ENCODE data around the gene LTB. TPM values are rescaled to one million over a fixed set of nuclear protein-coding genes. Genes with fewer than 3 reads are reported as not detected.
A peak's percentile ranks its signal among the peaks of the same experiment; 100 is the strongest.

Gene LTB
- total RNA-seq, 1 donor from 2014 or later = 4.9 TPM

DNA sequence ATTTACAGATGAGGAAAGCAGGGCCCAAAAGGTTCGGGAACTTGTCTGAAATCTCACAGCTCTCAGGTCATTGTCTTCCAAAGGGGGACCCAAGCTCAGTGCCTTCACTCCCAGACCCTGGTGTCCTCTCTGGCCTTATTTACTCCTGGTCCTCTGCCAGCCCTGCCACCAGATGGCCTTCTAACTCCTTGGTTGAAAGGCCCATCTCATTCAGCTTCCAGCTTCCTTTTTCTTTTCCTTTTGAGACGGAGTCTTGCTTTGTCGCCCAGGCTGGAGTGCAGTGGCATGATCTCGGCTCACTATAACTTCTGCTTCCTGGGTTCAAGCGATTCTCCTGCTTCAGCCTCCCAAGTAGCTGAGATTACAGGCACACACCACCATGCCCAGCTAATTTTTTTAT lies 30.9 kb downstream of the LTB start:
- DNase-seq (ENCODE audit: low spot score) = peak; percentile 52

DNA sequence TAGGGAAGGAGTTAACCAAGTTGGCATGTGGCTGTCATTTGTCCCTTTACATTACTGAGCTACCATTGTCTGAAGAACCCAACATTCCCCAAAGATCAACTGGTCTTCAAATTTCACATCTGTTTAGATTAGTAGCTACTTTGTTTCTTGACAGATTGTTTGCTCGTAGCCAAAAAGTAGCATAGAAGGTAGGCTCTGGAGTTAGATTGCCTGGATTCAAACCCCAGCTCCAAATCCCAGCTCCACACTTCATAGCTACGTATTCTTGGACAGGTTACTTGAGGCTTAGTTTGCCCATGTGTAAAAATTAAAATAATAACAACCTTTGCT lies 33.7 kb downstream of the LTB start:
- DNase-seq (ENCODE audit: low spot score) = no peak

DNA sequence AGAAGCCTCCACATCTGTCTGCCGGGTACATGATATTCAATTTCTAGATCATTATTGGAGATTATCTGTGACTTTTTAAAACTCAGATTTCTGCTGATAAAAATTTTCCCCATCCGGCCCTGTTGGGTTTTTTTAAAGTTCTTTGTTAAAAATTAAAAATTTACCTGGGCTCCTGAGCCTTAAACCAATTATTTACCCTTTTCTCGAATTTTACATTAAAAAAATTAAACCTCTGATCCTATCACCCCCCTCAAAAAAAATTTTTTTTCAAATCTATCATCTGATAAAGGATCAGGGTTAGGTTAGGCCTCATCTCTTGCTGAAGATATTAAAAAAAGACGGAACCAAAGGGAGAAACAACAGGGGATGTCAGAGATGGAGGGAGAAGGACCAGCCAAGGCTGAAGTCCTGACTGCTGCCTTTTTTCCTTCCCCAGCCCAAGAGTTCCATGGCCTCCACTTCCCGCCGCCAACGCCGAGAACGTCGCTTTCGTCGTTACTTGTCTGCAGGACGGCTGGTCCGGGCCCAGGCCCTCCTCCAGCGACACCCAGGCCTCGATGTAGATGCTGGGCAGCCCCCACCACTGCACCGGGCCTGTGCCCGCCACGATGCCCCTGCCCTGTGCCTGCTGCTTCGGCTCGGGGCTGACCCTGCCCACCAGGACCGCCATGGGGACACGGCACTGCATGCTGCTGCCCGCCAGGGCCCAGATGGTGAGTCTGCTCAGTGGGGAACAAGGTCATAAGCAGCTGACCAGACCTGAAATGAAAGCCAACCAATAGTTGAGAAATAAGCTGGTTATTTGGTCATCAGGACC lies 34.3 kb downstream of the LTB start:
- DNase-seq (ENCODE audit: low spot score) = no peak

DNA sequence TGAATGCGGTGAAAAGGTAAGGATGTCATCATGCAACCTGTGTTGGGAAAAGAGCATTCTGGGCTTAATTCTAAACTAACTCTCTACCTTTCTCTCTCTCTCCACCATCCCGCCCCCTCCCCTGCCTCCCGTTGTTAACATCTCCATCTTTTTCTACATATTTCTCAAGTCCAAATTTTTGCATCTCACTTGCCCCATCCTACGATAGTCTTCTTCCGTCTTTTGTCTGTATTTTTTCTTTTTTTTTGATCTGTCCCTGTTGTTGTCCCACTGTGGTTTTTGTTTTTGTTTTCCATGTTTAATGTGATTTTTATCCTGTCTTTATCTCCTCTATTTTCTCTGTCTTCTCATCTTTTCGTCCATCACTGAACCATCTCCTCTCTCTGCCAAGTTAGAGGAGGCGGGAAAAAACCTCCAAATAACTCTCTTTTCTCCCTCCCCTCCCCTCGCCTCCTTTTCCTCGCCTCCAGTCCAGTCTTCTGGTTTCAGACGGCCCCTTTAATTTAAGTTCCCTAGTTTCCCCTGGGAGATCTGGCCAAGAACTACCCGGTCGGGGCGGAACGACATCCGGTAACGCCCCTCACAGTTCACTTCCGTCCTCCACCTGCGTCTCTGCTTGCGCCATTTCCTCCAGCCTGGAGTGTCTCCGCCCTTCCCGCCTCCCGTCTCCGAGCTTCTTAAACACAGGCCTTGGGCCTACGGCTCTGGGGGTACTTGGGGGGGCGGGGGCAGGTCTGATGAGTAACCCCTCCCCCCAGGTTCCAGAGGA lies 35.1 kb downstream of the LTB start, which contains the start of gene NFKBIL1:
NFKBIL1 (plus strand) TSS at position 651 of the 769 bp plus-strand sequence; CDS start at position 738, 87 bp downstream.
- DNase-seq (ENCODE audit: low spot score) = peak; percentile 95

DNA sequence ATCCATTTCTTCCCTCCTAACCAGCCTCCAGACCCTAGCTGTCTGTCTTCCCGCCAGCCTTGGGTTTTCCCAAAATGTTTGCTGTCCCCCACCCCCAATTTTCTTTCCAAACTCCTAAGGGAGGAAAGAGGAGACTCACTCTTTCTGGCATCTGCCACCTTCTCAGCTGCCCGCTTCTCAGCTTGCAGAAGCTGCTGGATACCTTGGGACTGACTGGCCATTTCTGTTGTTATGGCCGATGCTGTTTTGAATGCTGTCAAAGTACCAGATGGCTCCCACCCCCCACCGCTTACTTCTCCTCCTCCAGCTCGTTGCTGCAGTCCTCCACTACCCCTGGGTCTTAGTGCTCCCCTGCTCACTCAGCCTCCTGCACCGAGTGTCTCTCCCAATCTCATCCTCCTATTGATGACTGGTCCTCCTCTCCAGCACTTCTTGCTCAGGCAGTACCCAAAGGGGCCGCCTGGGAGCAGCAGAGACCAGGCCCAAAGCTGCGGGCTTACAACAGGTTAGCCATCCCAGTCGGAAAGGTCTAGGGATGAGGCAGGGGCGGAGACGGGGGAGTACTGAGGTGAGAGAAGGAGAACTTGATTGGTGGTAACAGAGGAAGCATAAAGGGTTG lies 35.8 kb downstream of the LTB start, which contains the start of gene ATP6V1G2:
ATP6V1G2 (minus strand) TSS at position 270 of the 619 bp plus-strand sequence; CDS start at position 221, 49 bp downstream.
- DNase-seq (ENCODE audit: low spot score) = peak; percentile 91

DNA sequence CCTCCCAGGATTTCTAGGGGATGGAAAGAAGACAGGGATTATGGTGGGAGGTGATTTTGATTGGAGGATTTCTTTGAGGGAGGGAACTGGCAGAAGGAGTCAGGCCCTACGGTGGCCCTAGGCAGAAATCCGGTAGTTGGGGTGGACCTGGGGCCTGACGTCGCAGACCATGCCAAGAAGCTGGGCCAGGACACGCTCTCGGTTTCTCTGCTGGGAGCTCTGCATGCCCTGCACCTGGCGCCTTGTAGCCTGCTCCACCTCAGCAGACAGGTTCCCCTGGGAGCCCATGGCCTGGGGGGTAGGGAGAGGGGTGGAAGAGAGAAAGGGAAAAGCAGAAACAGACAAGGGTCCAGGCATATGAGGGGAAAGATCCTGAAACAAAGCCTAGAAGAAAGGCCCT lies 36.9 kb downstream of the LTB start:
- no peak for DNase-seq (ENCODE audit: low spot score)

DNA sequence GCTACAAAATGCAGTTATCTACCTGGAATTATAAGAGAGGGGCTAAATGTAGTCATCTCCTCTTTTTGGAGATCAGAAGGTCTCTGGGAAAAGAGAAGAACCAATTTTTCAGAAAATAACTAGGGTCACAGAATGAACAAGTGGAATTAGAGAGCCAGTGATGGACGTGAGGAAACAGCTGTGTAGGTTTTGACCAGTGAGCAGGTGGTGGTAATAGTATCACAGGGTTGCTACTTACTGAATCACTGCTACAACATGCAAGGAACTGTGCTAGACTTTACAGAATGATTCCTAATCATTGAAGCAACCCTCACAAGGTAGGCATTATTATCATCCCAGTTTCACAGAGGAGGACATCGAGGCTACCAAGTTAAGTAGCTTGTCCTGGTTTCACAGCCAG lies 37.5 kb downstream of the LTB start:
- no peak for DNase-seq (ENCODE audit: low spot score)

DNA sequence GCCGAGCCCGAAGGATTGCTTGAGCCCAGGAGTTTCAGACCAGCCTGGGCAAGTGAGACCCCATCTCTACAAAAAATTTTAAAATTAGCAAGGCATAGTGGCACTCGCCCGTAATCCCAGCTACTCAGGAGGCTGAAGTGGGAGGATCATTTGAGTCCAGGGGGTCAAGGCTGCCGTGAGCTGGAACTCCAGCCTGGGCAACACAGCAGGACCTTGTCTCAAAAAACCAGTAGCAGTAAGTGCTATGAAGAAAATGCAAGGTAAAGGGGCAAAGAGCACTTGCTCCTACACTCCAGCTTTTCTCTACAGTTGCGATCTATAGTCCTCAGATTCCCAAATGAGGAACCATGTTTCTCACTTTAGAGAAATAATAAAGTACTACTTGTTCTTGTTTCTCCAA lies 38.6 kb downstream of the LTB start:
- DNase-seq (ENCODE audit: low spot score) = no peak

DNA sequence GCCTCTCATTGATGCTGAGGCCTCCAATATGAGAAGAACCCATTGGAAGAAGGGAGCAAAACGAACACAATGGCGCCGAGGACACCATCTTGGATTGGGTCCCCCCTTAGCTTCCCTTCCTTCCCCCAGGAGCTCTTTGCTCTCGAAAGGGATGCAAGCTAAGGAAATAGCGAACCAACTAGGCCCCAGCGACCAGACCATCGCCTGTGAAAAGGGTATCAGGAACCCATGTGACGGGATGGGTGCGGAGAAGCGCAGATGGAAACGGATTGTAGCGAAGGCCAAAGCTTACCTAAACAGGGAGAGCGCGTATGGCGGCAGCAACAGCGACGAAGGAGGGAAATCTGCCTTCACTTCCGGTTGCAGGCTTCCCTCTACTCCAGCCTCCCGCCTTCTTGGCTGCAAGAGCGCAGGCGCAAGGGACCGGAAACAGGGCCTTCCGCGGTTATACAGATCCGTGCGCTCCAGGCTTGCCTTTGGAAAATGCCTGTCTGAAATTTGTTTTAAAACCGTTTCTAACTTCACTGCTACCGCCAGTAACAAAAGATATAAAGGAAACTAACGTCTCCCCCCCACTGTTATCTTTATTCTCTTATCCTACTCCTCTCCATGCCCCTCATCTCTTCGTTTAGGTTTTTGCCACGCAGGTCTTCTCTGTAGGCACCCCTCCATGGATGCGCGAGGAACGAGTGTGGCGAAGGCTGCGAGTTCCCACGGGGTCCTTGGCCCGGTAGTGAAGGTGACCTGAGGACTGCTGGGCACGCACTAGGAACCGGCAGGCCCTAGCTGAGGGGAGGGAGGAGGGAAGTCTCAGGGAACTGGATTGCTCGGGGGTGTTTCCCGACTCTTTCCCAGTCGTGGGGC lies 40.3 kb downstream of the LTB start, which contains the start of gene DDX39B:
DDX39B (minus strand) TSS at position 346 of the 864 bp plus-strand sequence. CDS start 1,471 bp downstream, outside the sequence.
- DNase-seq (ENCODE audit: low spot score) = peak; percentile 96

DNA sequence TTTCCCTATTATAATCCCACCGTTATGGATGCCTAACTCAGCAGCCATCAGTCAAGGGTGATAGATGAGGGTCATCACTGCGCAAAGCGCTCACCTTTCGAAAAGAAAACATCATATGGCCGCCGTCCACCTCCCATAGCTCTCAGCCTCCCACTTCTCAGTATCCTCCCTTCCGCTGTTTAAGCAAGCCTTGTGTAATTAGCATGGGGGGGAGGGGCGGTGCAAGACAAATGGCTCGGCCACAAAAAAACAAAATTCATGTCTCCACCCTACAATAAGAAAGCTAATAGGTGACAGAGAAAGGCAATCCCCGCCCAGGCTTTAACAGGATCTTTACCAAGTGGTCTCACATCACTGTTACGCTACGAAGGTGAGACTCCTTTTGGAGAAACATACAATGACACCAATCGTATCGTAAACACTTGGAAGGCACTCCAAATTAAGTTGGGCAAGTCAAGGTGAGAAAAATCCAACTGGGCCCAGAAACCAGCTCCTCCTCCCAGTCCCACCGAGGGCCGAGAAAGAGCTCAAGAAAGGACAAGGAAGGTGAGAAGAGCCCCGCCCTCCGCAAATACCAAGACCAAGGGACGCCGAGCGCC lies 41.1 kb downstream of the LTB start:
- DNase-seq (ENCODE audit: low spot score) = no peak

DNA sequence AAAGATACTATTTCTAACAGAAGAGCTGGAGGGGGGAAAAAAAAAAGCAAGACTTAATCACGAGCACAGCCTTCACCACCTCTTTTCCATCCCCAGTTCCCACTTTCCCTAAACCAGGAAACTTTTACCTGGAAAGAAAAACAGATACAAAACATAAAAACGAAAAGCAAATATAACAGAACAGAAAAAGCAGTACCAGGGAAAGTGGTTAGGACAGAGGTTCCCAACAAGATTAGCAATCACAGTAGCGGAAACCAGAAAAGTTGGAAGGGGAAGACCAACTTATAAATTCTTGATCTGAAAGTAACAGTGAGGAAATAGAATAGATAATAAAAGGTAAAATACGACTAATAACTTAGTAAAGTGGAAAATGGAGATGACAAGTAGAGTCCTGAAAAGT lies 41.6 kb downstream of the LTB start:
- DNase-seq (ENCODE audit: low spot score) = no peak

DNA sequence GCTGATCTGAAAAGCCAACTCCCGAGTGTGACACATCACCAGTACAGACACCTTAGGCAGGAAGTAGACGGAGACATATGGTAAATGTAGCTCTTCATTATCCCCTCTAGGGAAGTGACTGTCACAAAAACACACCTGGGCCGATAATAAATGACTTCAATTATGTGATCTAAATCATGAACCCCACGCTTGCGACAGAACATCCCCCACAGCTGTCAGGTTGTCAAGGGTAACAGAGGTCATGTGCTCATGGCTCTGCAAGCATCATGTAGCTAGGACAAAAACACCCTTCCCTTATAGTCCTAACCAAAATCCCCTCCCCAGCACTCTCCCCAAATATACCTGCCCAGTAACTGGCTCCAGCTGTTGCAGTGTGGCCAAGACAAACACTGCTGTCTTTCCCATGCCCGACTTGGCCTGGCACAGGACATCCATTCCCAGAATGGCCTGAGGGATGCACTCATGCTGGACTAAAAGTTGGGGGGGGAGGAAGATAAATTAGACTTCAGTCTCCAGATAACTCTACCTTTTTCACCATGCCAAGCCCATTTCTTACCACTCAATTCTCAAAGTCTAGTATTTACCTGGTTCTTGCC lies 43.3 kb downstream of the LTB start:
- no peak for DNase-seq (ENCODE audit: low spot score)

DNA sequence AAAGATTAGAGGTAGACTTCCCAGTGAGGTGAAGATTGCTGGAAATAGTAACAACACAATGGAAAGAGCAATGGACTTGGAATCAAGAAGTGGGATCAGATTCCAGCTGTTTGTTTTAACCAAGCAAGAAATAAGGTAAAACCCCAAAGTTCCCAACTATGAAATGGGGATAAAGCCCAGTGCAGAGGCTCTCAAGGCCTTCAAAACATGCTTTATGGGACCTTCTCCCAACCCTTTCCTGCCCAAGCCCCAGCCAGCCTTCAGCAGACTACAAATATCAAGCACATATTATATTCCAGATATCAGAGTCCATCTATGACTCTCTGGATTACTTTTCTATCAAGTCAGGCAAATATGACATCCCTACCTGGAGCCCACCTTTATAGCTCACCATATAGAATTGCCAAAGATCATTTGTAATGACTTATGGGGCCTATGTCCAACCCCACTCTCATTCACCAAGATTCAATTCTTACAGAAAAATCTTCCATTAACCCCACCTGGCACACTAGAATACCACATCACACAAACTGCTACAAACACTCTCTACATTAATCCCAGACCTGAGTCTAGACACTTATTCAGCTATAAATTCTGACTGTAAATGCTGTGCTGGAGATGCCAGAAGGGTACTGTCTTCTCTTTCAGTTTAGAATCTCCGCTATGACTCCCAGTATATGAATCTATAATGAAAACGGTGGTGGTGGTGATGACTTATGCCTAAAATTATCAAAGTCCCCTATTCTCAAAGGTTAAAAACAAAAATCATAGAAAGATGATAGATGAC lies 46.5 kb downstream of the LTB start:
- no peak for DNase-seq (ENCODE audit: low spot score)

DNA sequence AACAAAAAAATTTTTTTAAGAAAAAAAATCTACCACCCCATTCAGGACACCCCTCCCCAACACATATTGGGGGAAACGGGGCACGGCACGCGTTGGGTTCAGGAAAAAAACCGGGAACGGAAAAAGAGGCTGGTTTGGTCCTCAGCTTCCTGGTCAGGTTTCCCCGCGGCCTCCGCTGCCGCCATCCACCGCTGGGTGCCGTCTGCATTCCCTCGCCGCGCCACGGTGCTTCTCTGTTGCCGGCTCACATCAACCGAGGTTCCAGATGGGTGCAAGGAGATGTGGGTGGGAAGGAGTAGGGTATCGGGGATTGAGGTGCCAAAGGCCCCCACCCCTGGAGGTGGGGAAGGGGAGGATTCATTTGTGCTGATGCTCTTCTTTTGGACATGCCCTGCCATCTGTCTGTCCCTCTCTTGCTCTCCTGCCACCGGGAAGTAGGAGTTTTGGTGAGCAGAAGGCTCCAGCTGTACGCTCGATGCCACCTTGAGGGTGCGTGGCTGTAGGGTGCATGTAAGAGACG lies 47.6 kb downstream of the LTB start:
- no peak for DNase-seq (ENCODE audit: low spot score)

DNA sequence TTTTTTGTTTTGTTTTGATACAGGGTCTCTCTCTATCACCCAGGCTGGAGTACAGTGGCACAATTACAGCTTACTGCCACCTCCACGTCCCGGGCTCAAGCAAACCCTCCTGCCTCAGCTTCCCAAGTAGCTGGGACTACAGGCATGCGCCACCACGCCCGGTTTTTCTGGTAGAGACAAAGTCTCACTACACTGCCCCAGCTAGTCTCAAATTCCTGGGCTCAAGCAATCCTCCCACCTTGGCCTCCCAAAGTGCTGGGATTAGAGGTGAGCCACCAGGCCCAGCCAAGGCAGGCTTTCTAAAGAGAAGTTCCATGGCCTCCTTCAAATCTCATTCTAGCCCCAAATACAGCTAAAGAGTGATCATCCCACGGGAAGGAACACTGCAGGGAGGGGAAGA lies 48.2 kb downstream of the LTB start:
- no peak for DNase-seq (ENCODE audit: low spot score)

DNA sequence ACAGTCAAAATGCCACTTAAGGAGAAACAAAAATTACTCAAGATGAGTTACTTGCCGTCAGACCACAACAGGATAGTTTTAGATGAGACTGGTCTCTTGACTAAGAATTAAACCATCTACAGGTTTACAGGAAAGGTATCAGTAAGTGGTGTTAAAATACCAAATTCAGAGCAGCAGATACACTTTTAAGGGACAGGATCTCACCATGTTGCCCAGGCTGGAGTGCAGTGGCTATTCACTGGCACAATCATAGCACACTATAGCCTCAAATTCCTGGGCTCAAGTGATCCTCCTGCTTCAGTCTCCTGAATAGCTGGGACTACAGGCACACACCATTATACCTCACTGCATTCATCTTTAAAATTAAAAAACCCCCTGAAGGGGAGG lies 48.8 kb downstream of the LTB start:
- no peak for DNase-seq (ENCODE audit: low spot score)

DNA sequence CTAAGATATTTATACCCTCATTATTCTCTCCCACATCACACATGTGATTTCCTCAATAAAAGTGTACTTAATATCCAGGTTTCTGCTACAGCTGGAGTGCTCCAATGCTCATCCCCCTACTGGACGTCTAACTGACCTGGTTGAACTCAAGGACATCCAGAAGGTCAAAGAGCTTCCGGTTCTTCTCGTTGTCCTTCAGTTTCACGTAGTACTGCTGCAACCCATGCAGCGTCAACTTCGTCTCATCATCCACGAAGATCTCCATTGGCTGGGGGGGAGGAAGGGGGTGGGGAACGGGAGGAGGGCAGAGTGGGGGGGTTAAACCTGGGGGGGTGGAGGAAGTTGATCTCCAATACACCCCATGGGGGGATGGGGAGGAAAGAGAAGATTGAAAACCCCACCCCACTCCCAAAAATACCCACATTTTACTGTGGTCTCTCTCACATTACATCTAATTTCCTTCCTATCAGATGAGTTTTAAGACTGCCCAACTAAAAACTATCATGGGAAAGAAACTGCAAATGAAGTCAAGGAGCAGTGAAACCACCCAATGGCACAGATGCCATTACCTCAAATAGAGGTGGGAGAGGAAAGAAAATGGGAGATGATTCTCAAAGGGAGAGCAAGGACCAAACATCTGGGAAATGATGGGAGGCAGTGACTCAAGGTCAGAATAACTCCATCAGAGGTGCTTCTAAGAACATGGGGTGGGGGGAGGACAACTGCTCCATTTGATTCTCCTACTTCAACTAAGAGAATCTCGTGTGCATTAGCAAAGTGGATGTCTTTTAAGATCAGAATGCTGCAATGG lies 49.4 kb downstream of the LTB start:
- no peak for DNase-seq (ENCODE audit: low spot score)

DNA sequence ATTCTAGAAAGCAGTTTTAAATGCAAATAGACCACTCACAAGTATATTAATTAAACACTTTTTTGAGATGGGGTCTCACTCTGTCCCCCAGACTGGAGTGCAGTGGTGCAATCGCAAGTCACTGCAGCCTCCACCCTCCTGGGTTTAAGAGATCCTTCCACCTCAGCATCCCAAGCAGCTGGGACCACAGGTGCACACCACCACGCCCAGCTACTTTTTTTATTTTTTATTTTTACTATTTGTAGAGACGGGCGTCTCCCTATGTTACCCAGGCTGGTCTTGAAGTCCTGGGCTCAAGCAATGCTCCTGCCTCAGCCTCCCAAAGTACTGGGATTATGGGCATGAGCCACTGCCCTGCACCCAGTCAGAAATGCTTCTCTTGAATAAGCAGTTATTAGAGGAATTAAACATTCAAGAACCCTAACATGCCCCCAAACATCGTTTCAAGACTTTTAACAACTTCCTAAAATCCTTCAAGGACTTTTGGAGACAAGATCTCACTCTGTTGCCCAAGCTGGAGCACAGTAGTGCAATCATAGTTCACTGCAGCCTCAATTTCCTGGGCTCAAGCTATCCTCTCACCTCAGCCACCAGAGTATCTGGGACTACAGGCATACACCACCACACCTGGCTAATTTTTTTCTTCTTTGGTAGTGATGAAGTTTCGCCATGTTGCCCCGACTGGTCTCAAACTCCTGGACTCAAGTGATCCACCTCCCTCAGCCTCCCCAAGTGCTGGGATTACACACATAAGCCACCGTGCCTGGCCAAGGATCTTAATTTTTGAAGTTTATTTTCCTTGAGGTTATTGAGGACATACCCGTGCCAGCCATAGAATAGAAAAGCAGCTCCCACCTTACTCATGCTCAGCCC lies 50.2 kb downstream of the LTB start:
- DNase-seq (ENCODE audit: low spot score) = no peak

Data from mucosa of gallbladder (tissue), 1 donor.